ENCODE measurements around the gene SCAP.

Gene SCAP

DNA sequence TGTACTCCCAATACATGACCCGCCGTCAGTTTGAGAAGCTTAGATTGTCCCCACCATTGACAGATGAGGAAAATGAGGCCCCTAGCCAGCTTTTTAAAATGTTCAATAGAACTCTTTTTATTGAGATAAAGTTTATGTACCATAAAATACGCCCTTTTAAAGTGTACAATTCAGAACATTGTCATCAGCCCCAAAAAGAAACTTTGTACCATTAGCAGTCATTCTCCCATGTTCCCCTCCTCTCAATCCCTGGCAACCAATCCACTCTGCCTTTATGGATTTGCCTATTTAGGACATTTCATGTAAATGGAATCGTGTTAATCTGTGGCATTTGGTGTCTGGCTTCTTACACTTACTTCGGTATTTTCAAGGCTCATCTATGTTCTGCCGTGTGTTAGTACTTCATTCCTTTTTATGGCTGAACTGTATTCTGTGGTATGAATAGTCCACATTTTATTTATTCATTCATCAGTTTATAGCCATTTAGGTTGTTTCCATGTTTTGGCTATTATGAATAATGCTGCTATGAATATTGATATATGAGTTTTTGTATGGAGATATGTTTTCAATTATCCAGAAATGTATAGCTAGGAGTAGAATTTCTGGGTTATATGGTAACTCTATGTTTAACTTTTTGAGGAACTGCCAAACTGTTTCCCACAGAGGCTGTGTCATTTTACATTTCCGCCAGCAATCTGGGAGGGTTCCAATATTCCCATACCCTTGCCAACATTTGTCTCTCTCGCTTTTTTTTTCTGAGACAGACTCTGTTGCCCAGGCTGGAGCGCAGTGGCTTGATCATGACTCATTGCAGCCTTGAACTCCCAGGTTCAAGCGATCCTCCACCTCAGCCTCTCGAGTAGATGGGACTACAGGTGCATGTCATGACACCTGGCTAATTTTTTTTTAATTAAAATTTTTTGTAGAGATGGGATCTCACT lies 110.3 kb downstream of the SCAP start:
- no peak for TF ChIP-seq JUND (IDR thresholded peaks at IDR 0.05; ENCODE audit: low read depth)
- in situ Hi-C loops (cut with HindIII; ENCODE audit: low pct_unique_long_range_greater_than_20kb, low sequenced_read_pairs): no loop called here
- no peak for DNase-seq (ENCODE audit: low read depth in 1 of 2, low spot score in 1 of 2)
